BE2C (cell line): Measurements from ENCODE around the gene SLC11A1.

Experiments used
- DNase-seq: peaks from one replicate; pipeline ENCODE4 v3.0.0-alpha.2; 2020
- H3K27me3 ChIP-seq: fragments of 250-450 bp; sonication (Bioruptor Pico); 2 replicates; pipeline ENCODE4 v1.5.1; 2020; ENCODE audit warnings: mild to moderate bottlenecking
- H3K36me3 ChIP-seq: fragments of 250-450 bp; sonication (Bioruptor Pico); 2 replicates; pipeline ENCODE4 v1.5.1; 2020; ENCODE audit warnings: mild to moderate bottlenecking
- H3K4me1 ChIP-seq: fragments of 250-450 bp; sonication (Bioruptor Pico); 2 replicates; pipeline ENCODE4 v1.5.1; 2020
- H3K4me3 ChIP-seq: 2 replicates; pipeline ENCODE4 v1.5.1; 2011; ENCODE audit warnings: low read depth, low read length
- H3K9me3 ChIP-seq: fragments of 250-450 bp; sonication (Bioruptor Pico); 2 replicates; pipeline ENCODE4 v1.5.1; 2020
- TF ChIP-seq, protein P1 (sequence below): IDR thresholded peaks from 2 replicates; pipeline ENCODE4 v1.5.1; 2012; ENCODE audit warnings: mild to moderate bottlenecking, low read depth, low read length

SLC11A1 gene

DNA sequence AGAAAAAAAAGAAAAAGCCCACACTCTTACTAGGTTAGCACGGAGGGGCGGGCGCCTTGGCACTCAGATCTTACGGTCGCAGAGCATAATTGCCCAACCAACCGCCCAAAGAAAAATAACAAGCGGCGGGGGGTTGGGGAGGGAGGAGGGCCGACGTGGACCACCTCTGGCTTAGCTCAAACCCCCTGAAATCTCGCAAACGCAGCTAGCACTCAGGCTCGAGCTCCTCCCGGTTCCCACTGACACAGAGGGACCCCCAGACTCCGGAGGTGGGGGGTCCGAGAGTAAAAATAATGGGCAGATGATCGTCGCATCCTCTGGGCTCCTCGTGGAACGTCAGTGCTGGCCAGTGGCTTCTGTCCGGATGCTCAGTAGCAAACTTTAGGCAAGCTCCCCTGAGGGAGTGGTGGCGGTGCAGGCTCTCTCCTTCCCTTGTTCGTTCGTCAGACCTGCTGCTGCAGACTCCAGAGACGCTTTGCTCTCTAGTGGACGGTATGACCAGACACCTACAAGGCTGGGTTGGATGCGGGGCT is 13.4 kb upstream of the SLC11A1 start:
- Histone ChIP-seq H3K27me3 (no peaks in the 10 kb centered on the region), H3K4me1 (no peaks in the 10 kb centered on the region), H3K4me3 (no peak overlapping the region), H3K9me3 (no peaks in the 10 kb centered on the region; the same call in 1 of the 2 replicates), H3K36me3 (no peaks in the 10 kb centered on the region)
- no peak for DNase-seq
- TF ChIP-seq, protein P1, sequence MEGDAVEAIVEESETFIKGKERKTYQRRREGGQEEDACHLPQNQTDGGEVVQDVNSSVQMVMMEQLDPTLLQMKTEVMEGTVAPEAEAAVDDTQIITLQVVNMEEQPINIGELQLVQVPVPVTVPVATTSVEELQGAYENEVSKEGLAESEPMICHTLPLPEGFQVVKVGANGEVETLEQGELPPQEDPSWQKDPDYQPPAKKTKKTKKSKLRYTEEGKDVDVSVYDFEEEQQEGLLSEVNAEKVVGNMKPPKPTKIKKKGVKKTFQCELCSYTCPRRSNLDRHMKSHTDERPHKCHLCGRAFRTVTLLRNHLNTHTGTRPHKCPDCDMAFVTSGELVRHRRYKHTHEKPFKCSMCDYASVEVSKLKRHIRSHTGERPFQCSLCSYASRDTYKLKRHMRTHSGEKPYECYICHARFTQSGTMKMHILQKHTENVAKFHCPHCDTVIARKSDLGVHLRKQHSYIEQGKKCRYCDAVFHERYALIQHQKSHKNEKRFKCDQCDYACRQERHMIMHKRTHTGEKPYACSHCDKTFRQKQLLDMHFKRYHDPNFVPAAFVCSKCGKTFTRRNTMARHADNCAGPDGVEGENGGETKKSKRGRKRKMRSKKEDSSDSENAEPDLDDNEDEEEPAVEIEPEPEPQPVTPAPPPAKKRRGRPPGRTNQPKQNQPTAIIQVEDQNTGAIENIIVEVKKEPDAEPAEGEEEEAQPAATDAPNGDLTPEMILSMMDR, result no peak

DNA sequence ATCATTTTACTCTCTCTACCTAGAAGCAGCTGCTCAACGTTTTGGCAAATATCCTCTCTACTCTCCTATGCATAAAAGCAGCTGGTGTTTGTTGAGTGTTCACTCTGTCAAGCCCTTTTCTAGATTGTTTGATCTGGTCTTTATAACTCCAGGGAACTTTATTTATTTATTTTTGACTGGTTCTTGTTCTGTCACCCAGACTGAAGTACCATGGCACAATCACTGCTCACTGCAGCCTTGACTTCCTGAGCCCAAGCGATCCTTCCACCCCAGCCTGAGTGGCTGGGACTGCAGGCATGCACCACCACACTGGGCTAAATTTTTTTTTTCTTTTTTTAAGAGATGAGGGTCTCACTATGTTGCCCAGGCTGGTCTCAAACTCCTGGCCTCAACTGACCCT is 12.7 kb upstream of the SLC11A1 start:
- no peak for DNase-seq
- no peaks in the 10 kb centered on the region for H3K4me1 ChIP-seq

DNA sequence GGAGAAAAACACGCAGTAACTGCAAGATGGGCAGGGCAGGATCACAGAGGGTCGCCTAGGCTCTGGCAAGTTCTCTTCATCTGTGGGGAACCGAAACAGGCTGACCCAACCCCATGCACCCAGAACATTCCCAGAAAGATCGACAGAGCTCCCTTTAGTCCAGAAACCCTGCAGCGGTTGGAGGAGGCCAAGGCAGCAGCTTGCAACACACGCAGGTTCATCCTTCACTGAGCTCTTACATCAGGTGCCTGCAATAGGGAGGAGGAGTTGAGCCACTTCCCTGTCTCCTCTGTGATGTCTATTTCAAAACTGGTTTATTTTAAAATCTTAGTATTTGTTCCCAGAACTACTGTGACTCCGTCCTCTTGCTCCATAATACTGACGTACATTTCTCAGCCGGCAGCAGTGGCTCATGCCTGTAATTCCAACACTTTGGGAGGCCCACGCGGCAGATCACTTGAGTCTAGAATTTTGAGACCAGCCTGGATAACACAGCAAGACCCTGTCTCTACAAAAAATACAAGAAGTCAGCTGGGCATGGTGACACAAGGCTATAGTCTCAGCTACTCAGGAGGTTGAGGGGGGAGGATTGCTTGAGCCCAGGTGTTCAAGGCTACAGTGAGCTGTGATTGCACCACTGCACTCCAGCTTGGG is 11.5 kb upstream of the SLC11A1 start:
- H3K4me1 ChIP-seq, result no peaks in the 10 kb centered on the region
- no peak for DNase-seq
- H3K27me3 ChIP-seq, result no peaks in the 10 kb centered on the region
- no peak overlapping the region for H3K4me3 ChIP-seq
- TF ChIP-seq, protein P1, result no peak
- no peaks in the 10 kb centered on the region for H3K36me3 ChIP-seq
- no peaks in the 10 kb centered on the region; the same call in 1 of the 2 replicates for H3K9me3 ChIP-seq

More for the DNA sequence above, 12.7 kb upstream of the SLC11A1 start:
- H3K9me3 ChIP-seq, result no peaks in the 10 kb centered on the region; the same call in 1 of the 2 replicates
- H3K36me3 ChIP-seq, result no peaks in the 10 kb centered on the region
- H3K27me3 ChIP-seq, result no peaks in the 10 kb centered on the region
- H3K4me3 ChIP-seq, result no peak overlapping the region
- TF ChIP-seq, protein P1, result no peak

DNA sequence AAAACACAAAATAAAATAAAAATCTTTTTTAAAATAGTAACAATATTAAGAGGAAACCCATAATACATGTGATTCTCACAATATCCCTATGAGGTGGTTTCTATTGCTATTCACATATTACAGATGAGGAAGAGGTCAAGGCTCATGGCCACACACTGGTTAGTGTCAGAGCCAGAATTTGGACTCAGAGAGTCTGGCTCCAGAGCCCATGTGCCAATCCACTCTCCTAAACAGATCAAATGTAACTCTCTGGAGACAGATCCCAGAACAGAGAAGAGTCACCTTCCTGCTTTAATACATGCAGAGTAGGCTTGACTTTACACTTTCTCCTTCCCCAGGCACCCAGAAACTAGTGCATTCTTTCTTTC is 10.1 kb upstream of the SLC11A1 start:
- no peak overlapping the region for H3K4me3 ChIP-seq
- no peaks in the 10 kb centered on the region for H3K36me3 ChIP-seq
- DNase-seq, result no peak
- H3K4me1 ChIP-seq, result no peaks in the 10 kb centered on the region
- H3K9me3 ChIP-seq, result no peaks in the 10 kb centered on the region; the same call in 1 of the 2 replicates
- H3K27me3 ChIP-seq, result no peaks in the 10 kb centered on the region
- TF ChIP-seq, protein P1, result no peak

DNA sequence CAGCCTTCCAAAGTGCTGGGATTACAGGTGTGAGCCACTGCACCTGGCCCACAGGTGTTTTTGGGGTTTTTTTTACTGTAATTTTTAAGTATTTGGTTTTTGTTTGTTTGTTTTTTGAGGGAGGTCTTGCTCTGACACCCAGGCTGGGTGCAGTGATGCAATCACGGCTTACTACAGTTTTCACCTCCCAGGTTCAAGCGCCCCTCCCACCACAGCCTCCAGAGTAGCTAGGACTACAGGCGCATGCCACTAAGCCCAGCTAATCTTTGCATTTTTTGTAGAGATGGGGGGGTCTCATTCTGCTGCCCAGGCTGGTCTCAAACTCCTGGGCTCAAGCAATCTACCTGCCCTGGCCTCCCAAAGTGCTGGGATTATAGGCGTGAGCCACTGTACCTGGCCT is 7.3 kb upstream of the SLC11A1 start:
- TF ChIP-seq, protein P1, result no peak
- H3K4me3 ChIP-seq, result no peak overlapping the region
- no peaks in the 10 kb centered on the region for H3K4me1 ChIP-seq
- H3K27me3 ChIP-seq, result no peaks in the 10 kb centered on the region
- no peak for DNase-seq
- no peaks in the 10 kb centered on the region for H3K36me3 ChIP-seq
- no peaks in the 10 kb centered on the region for H3K9me3 ChIP-seq

DNA sequence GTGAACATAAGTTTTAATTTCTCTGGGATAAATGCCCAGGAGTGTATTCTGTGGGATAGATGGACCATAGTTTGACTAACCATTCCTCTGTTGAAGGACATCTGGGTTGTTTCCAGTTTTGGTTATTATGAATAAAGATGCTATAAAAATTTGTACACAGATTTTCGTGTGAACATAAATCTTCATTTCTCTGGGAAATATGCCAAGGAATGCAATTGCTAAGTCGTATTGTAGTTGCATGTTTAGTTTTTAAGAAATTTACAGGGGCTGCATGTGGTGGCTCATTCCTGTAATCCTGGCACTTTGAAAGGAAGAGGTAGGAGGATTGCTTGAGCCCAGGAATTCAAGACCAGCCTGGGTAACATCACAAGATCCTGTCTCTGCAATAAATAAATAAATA is 6.9 kb upstream of the SLC11A1 start:
- Histone ChIP-seq H3K36me3 (no peaks in the 10 kb centered on the region), H3K9me3 (no peaks in the 10 kb centered on the region), H3K27me3 (no peaks in the 10 kb centered on the region), H3K4me1 (no peaks in the 10 kb centered on the region), H3K4me3 (no peak overlapping the region)
- TF ChIP-seq, protein P1, result no peak
- DNase-seq, result no peak
